H1 (cell line): ENCODE measurements around the gene TJP3. TPM values are rescaled to one million over a fixed set of nuclear protein-coding genes. Genes with fewer than 3 reads are reported as not detected.

Source experiments
- CHD2 ChIP-seq: IDR thresholded peaks from 2 replicates; pipeline ENCODE4 v1.6.1; 2012; ENCODE audit warnings: low read length, improper control_type of control experiment
- CHD7 ChIP-seq: fragments of 300-600 bp; sonication (generic); IDR thresholded peaks from 2 replicates; pipeline ENCODE4 v1.7.1; 2012; ENCODE audit warnings: low read length, moderate library complexity, mild to moderate bottlenecking, inconsistent platforms; ENCODE audit not compliant: insufficient replicate concordance
- HDAC2 ChIP-seq, 2 experiments: fragments of 300-600 bp in 1 of 2; sonication (generic) in 1 of 2; IDR thresholded peaks; 2 replicates each; pipeline ENCODE4 v1.6.1; 2011 to 2012; ENCODE audit warnings: low read depth in 2 of 2, low read length in 2 of 2, mild to moderate bottlenecking in 2 of 2, moderate library complexity in 2 of 2, borderline replicate concordance in 1 of 2, inconsistent platforms in 1 of 2
- polyA plus RNA-seq, 7 experiments: library from polyadenylated mRNA; depleted of rRNA in 3 of 7; stranded (reverse) in 5 of 7; unstranded in 2 of 7; fragments of >200 nt in 5 of 7; fragments of 200-250 nt in 2 of 7; gene quantifications; 1 replicate in 5 of 7; 2 replicates in 1 of 7; 4 replicates in 1 of 7; pipeline versions ENCODE4 v1.2.1 to v1.2.3, GENCODE V29; 2011 to 2013; ENCODE audit warnings: missing spikeins in 2 of 7, mixed read lengths in 2 of 7
- total RNA-seq: library from RNA; stranded (reverse); fragmentation: NEBNext Ultra II Directional; extraction: Animal tissue kit (Norgen Biotek cat#: 25700); gene quantifications from 2 replicates; pipeline ENCODE4 v1.2.1, GENCODE V29; 2021

TJP3 gene
- total and polyA plus RNA-seq, 2 of the 8 experiments (the other 6 are each of a cell fraction or from before 2014, with no cell fraction given) = 17.1 to 26.1 TPM

GRCh38 chr19:3698386-3698950, 9.7 kb upstream of the TJP3 start (continued):
- TF ChIP-seq CHD7 (no peak), HDAC2 (IDR thresholded peaks at IDR 0.05; ENCODE audit: borderline replicate concordance in 1 of 2, low read depth in 2 of 2, low read length in 2 of 2) (no peak), CHD2 (no peak)
